Measurements from ENCODE around the gene CLEC2B.

GRCh38 chr12:9880532-9881078 lies 11.5 kb upstream of the CLEC2B start:
- TF ChIP-seq, protein P1, sequence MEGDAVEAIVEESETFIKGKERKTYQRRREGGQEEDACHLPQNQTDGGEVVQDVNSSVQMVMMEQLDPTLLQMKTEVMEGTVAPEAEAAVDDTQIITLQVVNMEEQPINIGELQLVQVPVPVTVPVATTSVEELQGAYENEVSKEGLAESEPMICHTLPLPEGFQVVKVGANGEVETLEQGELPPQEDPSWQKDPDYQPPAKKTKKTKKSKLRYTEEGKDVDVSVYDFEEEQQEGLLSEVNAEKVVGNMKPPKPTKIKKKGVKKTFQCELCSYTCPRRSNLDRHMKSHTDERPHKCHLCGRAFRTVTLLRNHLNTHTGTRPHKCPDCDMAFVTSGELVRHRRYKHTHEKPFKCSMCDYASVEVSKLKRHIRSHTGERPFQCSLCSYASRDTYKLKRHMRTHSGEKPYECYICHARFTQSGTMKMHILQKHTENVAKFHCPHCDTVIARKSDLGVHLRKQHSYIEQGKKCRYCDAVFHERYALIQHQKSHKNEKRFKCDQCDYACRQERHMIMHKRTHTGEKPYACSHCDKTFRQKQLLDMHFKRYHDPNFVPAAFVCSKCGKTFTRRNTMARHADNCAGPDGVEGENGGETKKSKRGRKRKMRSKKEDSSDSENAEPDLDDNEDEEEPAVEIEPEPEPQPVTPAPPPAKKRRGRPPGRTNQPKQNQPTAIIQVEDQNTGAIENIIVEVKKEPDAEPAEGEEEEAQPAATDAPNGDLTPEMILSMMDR (IDR thresholded peaks at IDR 0.05; ENCODE audit: low read length) = no peak
- no peak for TF ChIP-seq EZH2 (IDR thresholded peaks at IDR 0.05; ENCODE audit: borderline replicate concordance, low read length)

Measured in OCI-LY1 (cell line).